Duodenal mucosa (tissue), 2 donors: ENCODE results near the gene TEX101.
A peak's percentile ranks its signal among the peaks of the same experiment; 100 is the strongest.

ENCODE experiments used
- H3K27ac ChIP-seq: one replicate; pipeline ENCODE4 v1.7.0; 2013; ENCODE audit warnings: low read depth, low read length
- H3K27me3 ChIP-seq, 2 donors: one replicate each; pipeline ENCODE4 v1.7.0; 2013; ENCODE audit warnings: low read length in 2 of 2, control low read depth in 1 of 2; ENCODE audit not compliant: insufficient read depth in 2 of 2, control insufficient read depth in 1 of 2
- H3K36me3 ChIP-seq, 2 donors: one replicate each; pipeline ENCODE4 v1.7.0; 2013; ENCODE audit warnings: low read length in 2 of 2, control low read depth in 1 of 2; ENCODE audit not compliant: insufficient read depth in 2 of 2, control insufficient read depth in 1 of 2
- H3K4me1 ChIP-seq, 2 donors: one replicate each; pipeline ENCODE4 v1.7.0; 2013; ENCODE audit warnings: low read length in 2 of 2, control low read depth in 1 of 2; ENCODE audit not compliant: insufficient read depth in 2 of 2, control insufficient read depth in 1 of 2
- H3K4me3 ChIP-seq, 2 donors: one replicate each; pipeline ENCODE4 v1.7.0; 2013; ENCODE audit warnings: low read length in 2 of 2, low read depth in 1 of 2
- H3K9ac ChIP-seq, 2 donors: one replicate each; pipeline ENCODE4 v1.7.0; 2013; ENCODE audit warnings: low read length in 2 of 2, low read depth in 1 of 2
- H3K9me3 ChIP-seq, 2 donors: one replicate each; pipeline ENCODE4 v1.7.0; 2013; ENCODE audit warnings: low read length in 2 of 2, control low read depth in 1 of 2; ENCODE audit not compliant: control insufficient read depth in 1 of 2

Gene TEX101

DNA sequence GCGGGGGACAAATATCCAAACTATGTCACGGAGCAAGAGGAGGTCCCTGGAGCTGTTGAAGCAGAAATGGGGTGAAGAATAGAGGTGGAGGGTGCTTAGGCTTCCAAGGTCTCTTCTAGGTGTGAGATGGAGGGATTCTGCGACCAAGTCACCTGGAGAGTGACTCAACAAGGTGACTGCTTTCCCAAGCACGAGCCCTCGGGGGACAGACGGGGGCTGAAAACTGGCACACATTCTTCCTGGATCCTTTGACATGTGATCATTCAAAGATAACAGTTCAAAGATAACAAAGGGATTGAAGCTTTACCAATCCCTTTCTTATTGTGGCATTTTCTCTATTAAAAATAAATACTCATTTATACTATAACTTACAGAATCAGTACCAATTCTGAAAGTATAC, 2.2 kb upstream of the TEX101 start:
- Histone ChIP-seq H3K36me3 (no peaks in the 10 kb centered on the region), H3K9ac (no peak overlapping the region), H3K4me3 (no peak overlapping the region), H3K27ac (no peak overlapping the region), H3K4me1 (peaks cover 0 to 5% of the 10 kb centered on the region in 2 donors), H3K27me3 (no peaks in the 10 kb centered on the region), H3K9me3 (peaks cover 0 to 3% of the 10 kb centered on the region in 2 donors)

DNA sequence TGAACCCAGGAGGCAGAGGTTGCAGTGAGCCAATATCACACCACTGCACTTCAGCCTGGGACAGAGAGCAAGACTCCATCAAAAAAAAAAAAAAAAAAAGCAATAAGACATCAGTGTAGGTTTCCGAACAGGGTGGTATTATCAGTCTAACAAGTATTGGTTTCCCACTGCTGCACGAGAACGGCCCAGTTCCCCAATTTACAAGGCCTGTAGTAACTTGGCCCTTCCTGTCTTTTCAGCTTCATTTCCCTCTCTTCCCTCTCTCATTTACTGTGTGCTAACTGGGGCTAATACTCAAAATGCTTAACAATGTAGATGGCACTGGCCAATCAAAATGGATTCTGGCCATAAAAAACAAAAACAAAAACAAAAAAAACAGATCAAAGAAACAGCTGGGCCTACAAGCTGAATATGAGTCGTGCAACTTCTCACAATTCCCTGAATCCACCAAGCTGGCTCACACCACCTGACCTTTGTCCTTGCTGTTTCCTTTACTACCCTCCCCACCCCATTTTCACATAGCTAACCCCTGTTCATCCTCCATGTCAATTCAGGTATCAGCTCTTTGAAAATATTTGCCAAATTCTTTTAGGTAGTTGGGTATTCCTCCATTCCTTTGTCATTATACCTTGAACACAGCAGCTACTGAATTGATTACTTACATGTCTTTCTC, 2.4 kb downstream of the TEX101 start:
- Histone ChIP-seq H3K27me3 (no peaks in the 10 kb centered on the region), H3K27ac (no peak overlapping the region), H3K4me1 (peaks cover 0 to 5% of the 10 kb centered on the region in 2 donors), H3K36me3 (no peaks in the 10 kb centered on the region), H3K4me3 (no peak overlapping the region), H3K9me3 (peaks cover 0 to 3% of the 10 kb centered on the region in 2 donors), H3K9ac (no peak overlapping the region)

- Histone ChIP-seq H3K27ac (no peak overlapping the region), H3K9me3 (no peaks in the 10 kb centered on the region), H3K36me3 (no peaks in the 10 kb centered on the region), H3K4me1 (peaks cover 5 to 8% of the 10 kb centered on the region in 2 donors), H3K9ac (no peak overlapping the region), H3K27me3 (no peaks in the 10 kb centered on the region), H3K4me3 (no peak overlapping the region)
Observed at GRCh38 chr19:43420954-43421353, 6.3 kb downstream of the TEX101 start.

DNA sequence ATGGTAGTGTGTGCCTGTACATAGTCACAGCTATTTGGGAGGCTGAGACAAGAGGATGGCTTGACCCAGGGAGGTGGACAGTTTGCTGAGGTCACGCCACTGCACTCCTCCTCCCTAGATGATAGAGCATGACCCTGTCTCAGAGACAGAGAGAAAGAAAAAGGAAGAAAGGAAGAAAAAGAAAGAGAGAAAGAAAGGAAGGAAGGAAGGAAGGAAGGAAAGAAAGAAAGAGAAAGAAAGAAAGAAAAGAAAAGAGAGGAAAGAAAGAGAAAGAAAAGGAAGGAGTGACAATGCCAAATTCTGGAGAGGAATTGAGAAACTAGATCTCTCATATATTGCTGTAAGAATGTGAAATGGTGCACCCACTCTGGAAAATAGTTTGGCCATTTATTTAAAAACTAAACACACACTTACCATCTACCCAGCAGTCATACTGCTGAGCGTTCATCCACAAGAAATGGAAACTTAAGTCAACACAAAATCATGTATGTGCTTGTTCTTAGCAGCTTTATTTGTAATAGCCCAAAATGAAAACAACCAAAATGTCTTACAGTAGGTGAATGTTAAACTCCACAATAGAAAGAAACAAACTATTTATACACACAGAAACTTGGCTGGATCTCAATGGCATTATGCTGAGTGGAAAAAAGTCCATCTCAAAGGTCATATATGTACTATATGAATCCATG, 7.5 kb downstream of the TEX101 start:
- Histone ChIP-seq H3K36me3 (no peaks in the 10 kb centered on the region), H3K4me3 (no peak overlapping the region), H3K27me3 (no peaks in the 10 kb centered on the region), H3K9me3 (no peaks in the 10 kb centered on the region), H3K27ac (no peak overlapping the region), H3K9ac (no peak overlapping the region), H3K4me1 (peaks cover 6 to 13% of the 10 kb centered on the region in 2 donors)

GRCh38 chr19:43422689-43423066, 8.0 kb downstream of the TEX101 start:
- no peak overlapping the region for H3K9ac ChIP-seq
- H3K36me3 ChIP-seq = no peaks in the 10 kb centered on the region
- H3K9me3 ChIP-seq = no peaks in the 10 kb centered on the region
- no peak overlapping the region for H3K27ac ChIP-seq
- H3K4me3 ChIP-seq = no peak overlapping the region
- H3K4me1 ChIP-seq = peaks cover 4 to 13% of the 10 kb centered on the region in 2 donors
- no peaks in the 10 kb centered on the region for H3K27me3 ChIP-seq

DNA sequence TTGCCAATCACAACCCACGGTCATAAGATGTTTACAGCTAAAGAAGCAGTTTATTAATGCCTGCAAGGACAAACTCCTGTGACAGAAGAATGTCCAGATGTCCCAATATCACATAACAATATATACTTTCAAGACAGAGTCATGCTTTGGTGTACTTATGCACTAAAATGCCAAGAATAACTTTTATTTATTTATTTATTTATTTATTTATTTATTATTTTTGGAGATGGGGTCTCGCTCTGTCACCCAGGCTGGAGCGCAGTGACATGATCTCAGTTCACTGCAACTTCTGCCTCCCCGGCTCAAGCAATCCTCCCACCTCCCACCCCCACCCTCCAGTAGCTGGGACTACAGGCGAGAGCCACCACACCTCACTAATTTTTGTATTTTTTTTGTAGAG, 9.1 kb downstream of the TEX101 start:
- Histone ChIP-seq H3K36me3 (no peaks in the 10 kb centered on the region), H3K4me3 (no peak overlapping the region), H3K27ac (no peak overlapping the region), H3K9ac (no peak overlapping the region), H3K4me1 (peaks cover 4 to 13% of the 10 kb centered on the region in 2 donors), H3K27me3 (no peaks in the 10 kb centered on the region), H3K9me3 (no peaks in the 10 kb centered on the region)

DNA sequence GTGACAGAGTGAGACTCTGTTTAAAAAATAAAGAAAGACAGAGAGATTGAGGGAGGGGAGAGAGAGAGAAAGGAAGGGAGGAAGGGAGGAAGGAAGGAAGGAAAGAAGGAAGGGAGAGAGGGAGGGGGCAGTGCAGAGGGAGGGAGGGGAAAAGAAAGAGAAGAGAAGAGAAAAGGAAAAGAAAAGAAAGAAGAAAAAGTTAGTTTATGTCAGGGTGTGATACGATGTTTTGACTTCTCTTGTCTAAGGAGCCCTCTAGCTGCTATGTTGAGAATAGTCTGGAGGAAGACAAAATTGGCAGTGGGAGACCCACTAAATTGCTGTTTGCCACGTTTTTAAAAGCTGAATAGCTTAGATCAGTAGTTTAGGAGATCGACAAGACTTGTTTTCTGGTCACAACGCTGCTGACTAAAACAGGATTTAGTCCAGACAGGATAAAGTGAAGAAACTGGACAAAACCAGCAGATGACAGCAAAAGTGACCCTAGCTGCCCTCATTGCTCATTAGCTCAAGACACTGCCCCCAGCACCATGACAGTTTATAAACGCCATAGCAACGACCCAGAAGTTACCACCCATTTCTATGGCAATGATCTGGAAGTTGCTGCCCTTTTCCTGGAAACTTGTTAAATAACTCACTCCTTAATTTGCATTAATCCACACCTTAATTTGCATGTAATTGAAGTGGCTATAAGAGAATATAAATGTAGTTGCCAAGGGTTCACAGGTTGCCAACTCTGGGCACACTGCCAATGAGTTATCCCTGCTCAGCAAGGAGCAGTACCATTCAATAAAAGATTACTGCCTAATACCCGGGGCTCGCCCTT, 11.1 kb downstream of the TEX101 start:
- Histone ChIP-seq H3K9ac (peak overlapping the region; percentile 28 to 55), H3K9me3 (no peaks in the 10 kb centered on the region), H3K36me3 (no peaks in the 10 kb centered on the region), H3K27me3 (no peaks in the 10 kb centered on the region), H3K4me1 (peaks cover 4 to 13% of the 10 kb centered on the region in 2 donors), H3K27ac (peak overlapping the region; percentile 43), H3K4me3 (peak overlapping the region; percentile 8 to 38)

DNA sequence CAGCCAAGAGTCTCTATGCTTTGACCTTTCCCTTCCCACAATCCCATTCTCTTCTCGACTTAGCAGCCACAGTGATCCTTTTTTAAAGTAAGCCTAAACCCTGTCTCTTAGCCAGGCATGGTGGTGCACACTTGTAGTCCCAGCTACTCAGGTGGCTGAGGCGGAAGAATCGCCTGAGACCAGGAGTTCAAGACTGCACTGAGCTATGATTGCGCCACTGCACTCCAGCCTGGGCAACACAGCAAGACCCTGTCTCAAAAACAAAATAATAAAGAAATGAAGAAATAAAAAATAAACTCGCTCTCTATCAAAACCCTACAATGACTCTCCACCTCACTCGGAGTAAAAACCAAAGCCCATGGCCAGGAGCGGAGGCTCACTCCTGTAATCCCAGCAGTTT, 14.7 kb downstream of the TEX101 start:
- Histone ChIP-seq H3K4me1 (peaks cover 4 to 13% of the 10 kb centered on the region in 2 donors), H3K9ac (no peak overlapping the region), H3K27ac (no peak overlapping the region)

DNA sequence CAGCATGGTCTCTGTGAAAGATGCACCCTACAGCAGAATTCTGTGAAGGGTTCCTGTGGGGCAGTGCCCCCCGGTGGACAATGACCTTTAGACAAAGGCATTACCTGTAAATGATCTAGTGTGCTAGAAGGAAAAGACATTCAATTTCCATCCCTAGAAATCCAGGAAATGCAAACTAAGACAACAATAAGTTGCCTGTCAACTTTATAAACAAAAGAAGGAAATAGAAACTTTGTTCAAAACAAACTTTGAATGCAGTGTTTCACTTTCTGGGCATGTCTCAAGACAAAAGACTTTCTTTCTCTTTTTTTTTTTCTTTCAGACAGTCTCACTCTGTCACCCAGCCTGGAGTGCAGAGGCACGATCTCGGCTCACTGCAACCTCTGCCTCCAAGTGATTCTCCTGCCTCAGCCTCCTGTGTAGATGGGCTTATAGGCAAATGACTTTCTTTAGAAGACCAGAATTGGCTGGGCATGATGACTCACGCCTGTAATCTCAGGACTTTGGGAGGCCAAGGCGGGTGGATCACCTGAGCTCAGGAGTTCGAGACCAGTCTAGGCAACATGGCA, 15.5 kb downstream of the TEX101 start:
- no peak overlapping the region for H3K4me3 ChIP-seq
- H3K27ac ChIP-seq = no peak overlapping the region

More for the DNA sequence above, 14.7 kb downstream of the TEX101 start:
- Histone ChIP-seq H3K4me3 (no peak overlapping the region), H3K27me3 (no peaks in the 10 kb centered on the region), H3K9me3 (no peaks in the 10 kb centered on the region), H3K36me3 (no peaks in the 10 kb centered on the region)

DNA sequence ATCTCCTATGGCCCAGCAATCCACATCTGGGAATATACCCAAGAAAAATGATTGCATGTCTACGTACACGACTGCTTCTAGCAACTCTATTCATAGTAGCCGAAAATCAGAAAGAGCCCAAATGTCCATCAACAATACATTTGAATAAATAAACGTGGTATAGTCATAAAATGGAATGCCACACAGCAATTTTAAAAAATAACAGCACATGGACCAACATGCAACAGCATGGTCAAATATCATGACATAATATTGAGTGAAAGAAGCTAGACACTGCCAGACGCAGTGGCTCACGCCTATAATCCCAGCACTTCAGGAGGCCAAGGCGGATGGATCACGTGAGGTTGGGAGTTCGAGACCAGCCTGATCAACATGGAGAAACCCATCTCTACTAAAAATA, 16.3 kb downstream of the TEX101 start:
- Histone ChIP-seq H3K27me3 (no peaks in the 10 kb centered on the region), H3K27ac (no peak overlapping the region), H3K4me3 (no peak overlapping the region), H3K4me1 (peaks cover 4% of the 10 kb centered on the region in 2 donors), H3K36me3 (no peaks in the 10 kb centered on the region), H3K9me3 (no peaks in the 10 kb centered on the region), H3K9ac (no peak overlapping the region)

More for the DNA sequence above, 15.5 kb downstream of the TEX101 start:
- no peaks in the 10 kb centered on the region for H3K27me3 ChIP-seq
- no peaks in the 10 kb centered on the region for H3K36me3 ChIP-seq
- no peak overlapping the region for H3K9ac ChIP-seq
- H3K9me3 ChIP-seq = no peaks in the 10 kb centered on the region
- peaks cover 4 to 12% of the 10 kb centered on the region in 2 donors for H3K4me1 ChIP-seq
